Measurements from ENCODE around the gene PAGR1. TPM values are rescaled to one million over a fixed set of nuclear protein-coding genes. Genes with fewer than 3 reads are reported as not detected.

Gene PAGR1
- total and polyA plus RNA-seq, 10 of the 15 experiments (the other 5 are each of a cell fraction or from before 2014, with no cell fraction given) = 1.1 to 57.7 (median 23.4) TPM

DNA sequence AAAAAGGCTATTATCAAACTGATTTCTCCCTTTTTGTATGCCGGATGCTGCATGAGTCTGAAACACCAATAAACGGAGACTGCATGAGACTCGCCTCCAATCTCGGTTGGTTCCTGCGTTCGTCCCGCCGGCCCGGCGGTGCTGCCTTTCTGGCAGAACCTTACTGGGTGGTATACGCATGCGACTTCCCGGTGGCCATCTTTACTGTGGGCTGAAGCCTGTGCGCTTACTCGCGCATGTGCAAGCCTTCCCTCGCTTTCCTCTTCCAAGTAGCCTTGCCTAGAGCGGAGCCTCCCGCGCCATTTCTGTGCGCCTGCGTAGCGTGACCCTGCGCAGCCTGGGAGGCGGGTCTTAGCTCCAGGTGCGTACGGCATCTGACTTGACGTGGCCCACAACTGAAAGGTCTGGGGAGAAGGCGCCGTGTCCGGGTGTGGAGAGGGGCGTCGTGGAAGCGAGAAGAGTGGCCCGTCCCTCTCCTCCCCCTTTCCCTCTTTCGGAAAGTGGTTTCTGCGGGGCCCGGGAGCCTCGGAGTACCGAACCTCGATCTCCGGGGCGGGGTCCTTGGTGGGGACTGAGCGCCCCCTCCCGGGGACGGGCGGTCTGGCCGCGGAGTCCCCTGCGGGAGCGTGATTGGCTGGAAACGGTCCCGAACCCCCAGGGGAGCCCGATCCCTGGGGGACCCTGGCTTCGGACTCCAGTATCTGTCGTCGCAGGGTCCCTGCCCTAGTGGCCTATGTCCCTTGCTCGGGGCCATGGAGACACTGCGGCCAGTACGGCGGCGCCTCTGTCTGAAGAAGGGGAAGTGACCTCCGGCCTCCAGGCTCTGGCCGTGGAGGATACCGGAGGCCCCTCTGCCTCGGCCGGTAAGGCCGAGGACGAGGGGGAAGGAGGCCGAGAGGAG lies at the start of gene PAGR1 (continued):
- TF ChIP-seq PRDM15 (CRISPR knock-in tag; IDR thresholded peaks at IDR 0.05) = no peak
- 0 out of 2 replicates have a peak, but pooled peaks have one; percentile 38 for TF ChIP-seq JUND (IDR thresholded peaks at IDR 0.05; ENCODE audit: low read depth, low read length)
- TF ChIP-seq MYC (IDR thresholded peaks at IDR 0.05; ENCODE audit: insufficient read depth, insufficient read length, insufficient replicate concordance, low read length, severe bottlenecking) = no peak
- peak; percentile 36 to 37; a peak in 2 of 3 replicates for TF ChIP-seq EGR1 (IDR thresholded peaks at IDR 0.05; ENCODE audit: borderline replicate concordance in 1 of 2, low read depth in 2 of 2, low read length in 2 of 2)
- TF ChIP-seq SMARCA5 (IDR thresholded peaks at IDR 0.05) = peak; percentile 88
- TF ChIP-seq LARP7 (IDR thresholded peaks at IDR 0.05) = no peak; the same call in none of the 2 replicates
- no peak for TF ChIP-seq BCL11A (IDR thresholded peaks at IDR 0.05; ENCODE audit: low read depth, low read length)
- TF ChIP-seq, protein P1, sequence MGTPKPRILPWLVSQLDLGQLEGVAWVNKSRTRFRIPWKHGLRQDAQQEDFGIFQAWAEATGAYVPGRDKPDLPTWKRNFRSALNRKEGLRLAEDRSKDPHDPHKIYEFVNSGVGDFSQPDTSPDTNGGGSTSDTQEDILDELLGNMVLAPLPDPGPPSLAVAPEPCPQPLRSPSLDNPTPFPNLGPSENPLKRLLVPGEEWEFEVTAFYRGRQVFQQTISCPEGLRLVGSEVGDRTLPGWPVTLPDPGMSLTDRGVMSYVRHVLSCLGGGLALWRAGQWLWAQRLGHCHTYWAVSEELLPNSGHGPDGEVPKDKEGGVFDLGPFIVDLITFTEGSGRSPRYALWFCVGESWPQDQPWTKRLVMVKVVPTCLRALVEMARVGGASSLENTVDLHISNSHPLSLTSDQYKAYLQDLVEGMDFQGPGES (IDR thresholded peaks at IDR 0.05) = peak; percentile 33; the same call in 1 of the 2 replicates
- peak; percentile 53; the same call in 1 of the 2 replicates for TF ChIP-seq ZBTB40 (IDR thresholded peaks at IDR 0.05; ENCODE audit: borderline replicate concordance)
- 0 out of 2 replicates have a peak, but pooled peaks have one; percentile 8 for TF ChIP-seq MEF2A (IDR thresholded peaks at IDR 0.05; ENCODE audit: insufficient read depth, low read depth, low read length)
- peak; percentile 72; the same call in 1 of the 2 replicates for TF ChIP-seq ZNF687 (IDR thresholded peaks at IDR 0.05)
- no peak for TF ChIP-seq IRF5 (IDR thresholded peaks at IDR 0.05; ENCODE audit: borderline replicate concordance)
